Large intestine (tissue), 3 donors: ENCODE results near the gene SLCO4A1. TPM values are rescaled to one million over a fixed set of nuclear protein-coding genes. Genes with fewer than 3 reads are reported as not detected.

Source experiments
- DNase-seq, 2 donors: peaks; one replicate each; pipeline versions ENCODE4 v3.0.0 to v3.0.0-alpha.2; 2013
- H3K27ac ChIP-seq: one replicate; pipeline ENCODE4 v1.5.1; 2013; ENCODE audit warnings: low read length
- H3K27me3 ChIP-seq: 2 replicates; pipeline ENCODE4 v1.6.1; 2013; ENCODE audit warnings: low read length; ENCODE audit not compliant: control insufficient read depth, insufficient read depth
- H3K36me3 ChIP-seq: 2 replicates; pipeline ENCODE4 v1.6.1; 2013; ENCODE audit warnings: low read length; ENCODE audit not compliant: control insufficient read depth, insufficient read depth
- H3K4me1 ChIP-seq: one replicate; pipeline ENCODE4 v1.6.1; 2013; ENCODE audit warnings: low read length; ENCODE audit not compliant: control insufficient read depth, insufficient read depth
- H3K4me3 ChIP-seq: one replicate; pipeline ENCODE4 v1.5.1; 2013; ENCODE audit warnings: low read length
- H3K9me3 ChIP-seq: one replicate; pipeline ENCODE4 v1.6.1; 2013; ENCODE audit warnings: mild to moderate bottlenecking, low read depth, low read length, moderate library complexity; ENCODE audit not compliant: control insufficient read depth
- WGBS: methylation state at CpG from one replicate; pipeline ENCODE4 v1.1.5; 2013; ENCODE audit warnings: low lambda C conversion rate; ENCODE audit not compliant: insufficient coverage; 5-methylcytosine and 5-hydroxymethylcytosine counted together
- polyA plus RNA-seq: library from polyadenylated mRNA; unstranded; fragments of 120-200 nt; gene quantifications from one replicate; pipeline ENCODE4 v1.2.1, GENCODE V29; 2013

The SLCO4A1 gene
- polyA plus RNA-seq, 1 donor = 1.4 TPM

GRCh38 chr20:62696434-62696957 is 54.2 kb downstream of the SLCO4A1 start:
- no peak overlapping the region for H3K27ac ChIP-seq
- no peak for DNase-seq
- H3K27me3 ChIP-seq = peaks cover 3% of the 10 kb centered on the region
- no peaks in the 10 kb centered on the region for H3K36me3 ChIP-seq
- no peaks in the 10 kb centered on the region for H3K9me3 ChIP-seq
- no peaks in the 10 kb centered on the region for H3K4me1 ChIP-seq
- no peak overlapping the region for H3K4me3 ChIP-seq
- no CpG with 5 or more reads among the region's 16 CpGs for WGBS

DNA sequence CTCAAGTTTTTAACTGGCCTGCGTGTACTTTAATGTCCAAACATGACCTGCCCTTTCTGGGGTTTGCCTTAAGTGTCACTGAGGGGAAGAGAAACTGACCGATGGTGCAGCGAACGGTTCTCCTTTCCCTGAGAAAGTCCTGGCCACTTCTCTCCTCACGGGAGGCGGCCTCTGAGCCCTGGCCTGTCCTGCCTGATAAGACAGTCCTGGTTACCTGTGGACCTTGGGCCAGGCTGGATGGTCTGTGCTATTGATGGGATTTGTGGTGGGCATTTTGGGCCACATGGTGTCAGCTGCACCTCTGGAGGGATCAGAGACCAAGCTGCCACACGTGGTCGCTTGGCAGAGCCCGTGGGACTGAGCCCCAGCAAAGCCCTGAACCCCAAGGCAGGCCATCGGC is 54.7 kb downstream of the SLCO4A1 start:
- Histone ChIP-seq H3K9me3 (no peaks in the 10 kb centered on the region), H3K27me3 (peaks cover 3% of the 10 kb centered on the region), H3K36me3 (no peaks in the 10 kb centered on the region), H3K4me3 (no peak overlapping the region), H3K4me1 (no peaks in the 10 kb centered on the region), H3K27ac (no peak overlapping the region)
- no CpG with 5 or more reads among the region's 10 CpGs for WGBS
- no peak for DNase-seq

- 100% methylated on average over 1 of the region's 11 CpGs for WGBS
- no peaks in the 10 kb centered on the region for H3K4me1 ChIP-seq
These were observed 55.2 kb downstream of the SLCO4A1 start for GRCh38 chr20:62697468-62697912.

GRCh38 chr20:62698231-62698630 is 55.9 kb downstream of the SLCO4A1 start:
- no peak for DNase-seq
- Histone ChIP-seq H3K27me3 (peaks cover 3% of the 10 kb centered on the region), H3K27ac (no peak overlapping the region), H3K4me1 (no peaks in the 10 kb centered on the region), H3K9me3 (no peaks in the 10 kb centered on the region), H3K4me3 (no peak overlapping the region), H3K36me3 (no peaks in the 10 kb centered on the region)
- WGBS = no CpG with 5 or more reads among the region's 14 CpGs

More at GRCh38 chr20:62697468-62697912, 55.2 kb downstream of the SLCO4A1 start:
- Histone ChIP-seq H3K27me3 (peaks cover 3% of the 10 kb centered on the region), H3K36me3 (no peaks in the 10 kb centered on the region), H3K27ac (no peak overlapping the region), H3K4me3 (no peak overlapping the region), H3K9me3 (no peaks in the 10 kb centered on the region)
- DNase-seq = no peak

DNA sequence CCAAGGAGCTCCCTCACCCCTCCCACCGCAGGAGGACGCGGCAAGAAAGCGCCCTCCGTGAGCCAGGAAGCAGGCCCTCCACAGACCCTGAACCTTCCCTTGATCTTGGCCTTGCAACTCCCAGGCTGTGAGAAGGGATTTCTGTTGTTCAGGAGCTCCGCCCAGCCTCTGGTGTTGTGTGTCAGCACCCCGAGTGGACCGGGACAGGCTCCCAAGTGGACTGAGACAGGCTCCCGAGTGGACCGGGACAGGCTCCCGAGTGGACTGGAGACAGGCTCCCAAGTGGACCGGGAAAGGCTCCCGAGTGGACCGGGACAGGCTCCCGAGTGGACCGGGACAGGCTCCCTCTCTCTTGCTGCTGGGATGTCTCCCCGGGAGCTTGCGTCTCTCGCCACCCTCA is 57.0 kb downstream of the SLCO4A1 start:
- no peak overlapping the region for H3K27ac ChIP-seq
- no peak for DNase-seq
- H3K4me1 ChIP-seq = no peaks in the 10 kb centered on the region
- no peaks in the 10 kb centered on the region for H3K36me3 ChIP-seq
- no peak overlapping the region for H3K4me3 ChIP-seq
- no peaks in the 10 kb centered on the region for H3K9me3 ChIP-seq
- H3K27me3 ChIP-seq = peaks cover 3% of the 10 kb centered on the region
- WGBS = no CpG with 5 or more reads among the region's 19 CpGs

- Histone ChIP-seq H3K27me3 (peaks cover 3% of the 10 kb centered on the region), H3K4me3 (no peak overlapping the region), H3K36me3 (no peaks in the 10 kb centered on the region), H3K27ac (no peak overlapping the region), H3K9me3 (no peaks in the 10 kb centered on the region), H3K4me1 (no peaks in the 10 kb centered on the region)
- DNase-seq = no peak
- no CpG with 5 or more reads among the region's 12 CpGs for WGBS
These were observed 57.4 kb downstream of the SLCO4A1 start for GRCh38 chr20:62699741-62700140.

DNA sequence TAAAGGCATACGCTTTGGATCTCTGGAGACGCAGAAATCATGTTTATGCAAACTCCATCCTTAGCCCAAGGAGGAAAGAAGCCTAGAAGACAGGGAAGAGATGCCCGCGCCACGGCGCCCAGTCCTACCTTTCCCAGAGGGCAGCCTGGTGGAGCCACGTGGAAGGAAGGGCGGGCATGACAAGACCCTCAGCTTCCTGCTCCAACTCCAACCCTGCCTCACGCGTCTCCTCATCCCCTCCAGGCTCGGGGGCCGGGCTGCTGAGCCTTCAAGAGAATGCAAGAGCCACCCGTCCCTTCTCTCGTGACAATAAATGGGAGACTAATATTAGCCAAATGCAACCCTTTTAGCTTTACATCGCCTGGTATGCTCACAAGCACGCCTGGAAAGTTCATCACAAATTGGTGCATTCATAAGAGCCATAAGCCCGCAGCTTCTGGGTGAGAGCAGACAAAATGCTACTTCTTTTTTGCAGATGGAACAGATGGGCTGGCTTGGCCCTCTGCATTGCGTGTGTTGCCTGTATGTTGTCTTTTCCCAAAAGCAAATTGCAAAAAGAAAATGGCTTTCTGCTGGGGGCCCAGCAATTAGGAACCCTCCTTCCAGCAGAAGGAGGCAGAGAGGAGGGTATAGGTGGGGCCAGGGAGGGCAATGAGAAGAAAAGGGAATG is 58.1 kb downstream of the SLCO4A1 start:
- H3K27me3 ChIP-seq = peaks cover 3% of the 10 kb centered on the region
- H3K9me3 ChIP-seq = no peaks in the 10 kb centered on the region
- no peaks in the 10 kb centered on the region for H3K36me3 ChIP-seq
- no peaks in the 10 kb centered on the region for H3K4me1 ChIP-seq
- no peak for DNase-seq
- H3K27ac ChIP-seq = no peak overlapping the region
- WGBS = 100% methylated on average over 1 of the region's 18 CpGs
- no peak overlapping the region for H3K4me3 ChIP-seq

- DNase-seq = no peak
- no peaks in the 10 kb centered on the region for H3K9me3 ChIP-seq
- peaks cover 8% of the 10 kb centered on the region for H3K27me3 ChIP-seq
- WGBS = no CpG with 5 or more reads among the region's 24 CpGs
- H3K4me1 ChIP-seq = no peaks in the 10 kb centered on the region
- H3K27ac ChIP-seq = no peak overlapping the region
- H3K4me3 ChIP-seq = no peak overlapping the region
- H3K36me3 ChIP-seq = no peaks in the 10 kb centered on the region
These were observed 59.1 kb downstream of the SLCO4A1 start for GRCh38 chr20:62701161-62702012.

DNA sequence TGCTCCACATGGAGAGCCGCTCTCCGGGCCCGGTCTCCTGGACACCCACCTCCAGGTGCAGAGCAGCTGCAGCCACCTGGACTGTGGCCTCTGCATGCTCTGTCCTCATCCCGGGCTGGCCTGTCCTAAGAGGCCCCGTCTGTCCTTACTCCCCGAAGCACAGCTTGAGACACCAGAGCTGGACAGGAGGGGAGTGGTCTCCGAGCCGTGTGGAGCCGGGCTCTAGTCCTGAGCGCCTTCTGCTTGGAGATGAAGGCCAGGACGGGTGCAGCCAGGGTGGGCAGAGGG is 59.7 kb downstream of the SLCO4A1 start:
- Histone ChIP-seq H3K27me3 (peaks cover 10% of the 10 kb centered on the region), H3K4me1 (no peaks in the 10 kb centered on the region), H3K27ac (no peak overlapping the region), H3K9me3 (no peaks in the 10 kb centered on the region), H3K4me3 (no peak overlapping the region), H3K36me3 (no peaks in the 10 kb centered on the region)
- DNase-seq = no peak
- 33% methylated on average over 1 of the region's 11 CpGs for WGBS

DNA sequence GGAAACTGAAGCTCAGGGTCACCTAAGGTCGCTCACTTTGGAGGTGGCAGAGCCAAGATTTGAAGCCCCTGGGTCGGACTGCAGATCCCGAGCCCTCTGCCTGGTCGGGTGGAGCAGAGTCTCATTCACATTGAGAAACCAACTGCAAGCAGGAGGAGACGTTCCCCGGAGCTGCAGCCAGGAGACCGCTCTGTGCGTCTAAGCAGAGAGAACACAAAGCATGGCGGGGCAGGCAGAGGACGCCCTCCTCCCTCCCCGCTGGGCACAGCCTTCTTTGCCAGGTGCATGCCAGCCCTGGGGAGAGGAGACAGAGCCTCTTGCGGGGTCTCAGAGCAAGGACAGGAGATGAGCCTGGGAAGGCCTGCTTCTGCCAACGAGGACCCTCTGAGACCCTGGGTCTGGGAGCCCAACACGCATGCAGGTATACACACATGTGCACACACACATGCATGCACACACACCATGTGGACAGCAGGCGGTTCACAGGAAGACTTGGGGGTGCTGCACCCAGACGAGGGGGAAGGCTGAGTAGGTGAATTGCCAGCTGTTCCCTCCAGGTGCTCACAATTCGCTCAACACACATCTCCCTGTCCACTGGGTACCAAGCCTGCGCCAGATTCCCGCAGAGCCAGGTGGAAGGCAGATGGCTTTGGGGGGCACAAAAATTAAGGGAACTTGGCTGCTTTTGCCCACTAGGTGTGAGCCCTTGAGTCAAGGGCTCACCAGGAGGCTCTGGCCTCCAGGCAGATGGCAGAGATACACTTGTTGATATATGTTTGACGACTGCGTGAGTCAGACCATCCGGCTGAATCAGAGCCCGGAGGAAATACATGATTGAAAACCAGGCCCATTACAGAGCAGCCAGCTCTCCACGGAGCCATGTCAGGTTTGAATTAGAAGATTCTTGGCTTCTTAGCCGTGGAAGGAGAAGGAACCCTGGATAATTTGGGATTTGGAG is 60.9 kb downstream of the SLCO4A1 start:
- H3K27me3 ChIP-seq = peaks cover 22% of the 10 kb centered on the region
- H3K4me3 ChIP-seq = no peak overlapping the region
- no peaks in the 10 kb centered on the region for H3K4me1 ChIP-seq
- H3K9me3 ChIP-seq = no peaks in the 10 kb centered on the region
- no peaks in the 10 kb centered on the region for H3K36me3 ChIP-seq
- WGBS = no CpG with 5 or more reads among the region's 25 CpGs
- no peak overlapping the region for H3K27ac ChIP-seq
- no peak for DNase-seq
